SH-SY5Y (cell line): Measurements from ENCODE around the gene RBMS3.

Experiments
- GATA2 ChIP-seq: IDR thresholded peaks from 2 replicates; pipeline ENCODE4 v1.6.1; 2011; ENCODE audit warnings: mild to moderate bottlenecking, low read depth, low read length
- GATA3 ChIP-seq: IDR thresholded peaks from 2 replicates; pipeline ENCODE4 v1.6.1; 2011; ENCODE audit warnings: low read depth, mild to moderate bottlenecking, low read length, moderate library complexity

- TF ChIP-seq GATA3 (no peak), GATA2 (no peak)
Measured at GRCh38 chr3:29392625-29393388, 111.9 kb downstream of the RBMS3 start.
